Activated naive CD4-positive, alpha-beta T cell treated with anti-CD3 and anti-CD28 coated beads, Interleukin-2, amount 50 U/mL, for 16 hours (primary cell): ENCODE results near the gene AXL.
"Not testable (repeated sequence)": the region's sequence is repeated elsewhere in the genome, so short reads cannot be mapped to it uniquely, and the experiment has no call there.

Experiments
- DNase-seq: peaks from one replicate; pipeline ENCODE4 v3.0.0-alpha.2; 2020

Gene AXL

GRCh38 chr19:41218615-41219507 is at the start of gene AXL:
TSS of gene AXL (plus strand) at chr19:41219223. CDS start at chr19:41219393, 170 bp downstream.
- DNase-seq, result no peak

- no peak for DNase-seq
These were observed 46.5 kb upstream of the AXL start for GRCh38 chr19:41172297-41173164.

- no peak for DNase-seq
These were observed 44.6 kb upstream of the AXL start for GRCh38 chr19:41174297-41174928.

- DNase-seq, result peak; percentile 49
These were observed 42.9 kb upstream of the AXL start for GRCh38 chr19:41175801-41176777.

- DNase-seq, result not testable (repeated sequence)
These were observed 38.9 kb upstream of the AXL start for GRCh38 chr19:41180173-41180572.

- no peak for DNase-seq
These were observed 31.8 kb upstream of the AXL start for GRCh38 chr19:41186971-41187883.

GRCh38 chr19:41187884-41188279 is 31.1 kb upstream of the AXL start:
- no peak for DNase-seq

- no peak for DNase-seq
These were observed 29.5 kb upstream of the AXL start for GRCh38 chr19:41189425-41190065.

- peak; percentile 18 for DNase-seq
These were observed 26.2 kb upstream of the AXL start, which contains the start of gene CYP2S1 for GRCh38 chr19:41192574-41193429. TSS of gene CYP2S1 (plus strand) at chr19:41193219. CDS start at chr19:41193265, 46 bp downstream.

- no peak for DNase-seq
These were observed 25.4 kb upstream of the AXL start for GRCh38 chr19:41193430-41194156.

GRCh38 chr19:41194157-41194552 is 24.9 kb upstream of the AXL start:
- DNase-seq, result no peak

- DNase-seq, result no peak
These were observed 23.1 kb upstream of the AXL start for GRCh38 chr19:41195675-41196497.

- no peak for DNase-seq
These were observed 20.5 kb upstream of the AXL start for GRCh38 chr19:41198559-41198958.

GRCh38 chr19:41203371-41203770 is 15.7 kb upstream of the AXL start:
- no peak for DNase-seq

- peak; percentile 83 for DNase-seq
These were observed 14.7 kb upstream of the AXL start for GRCh38 chr19:41204338-41204737.

GRCh38 chr19:41205995-41206394 is 13.0 kb upstream of the AXL start:
- DNase-seq, result no peak

- DNase-seq, result no peak
These were observed 12.6 kb upstream of the AXL start for GRCh38 chr19:41206456-41206855.
